ENCODE results near the gene SUPT3H.

The SUPT3H gene

GRCh38 chr6:44976677-44977641 is 400.8 kb downstream of the SUPT3H start:
- DNase-seq, result no peak

GRCh38 chr6:44974511-44974910 is 403.2 kb downstream of the SUPT3H start:
- no peak for DNase-seq

DNA sequence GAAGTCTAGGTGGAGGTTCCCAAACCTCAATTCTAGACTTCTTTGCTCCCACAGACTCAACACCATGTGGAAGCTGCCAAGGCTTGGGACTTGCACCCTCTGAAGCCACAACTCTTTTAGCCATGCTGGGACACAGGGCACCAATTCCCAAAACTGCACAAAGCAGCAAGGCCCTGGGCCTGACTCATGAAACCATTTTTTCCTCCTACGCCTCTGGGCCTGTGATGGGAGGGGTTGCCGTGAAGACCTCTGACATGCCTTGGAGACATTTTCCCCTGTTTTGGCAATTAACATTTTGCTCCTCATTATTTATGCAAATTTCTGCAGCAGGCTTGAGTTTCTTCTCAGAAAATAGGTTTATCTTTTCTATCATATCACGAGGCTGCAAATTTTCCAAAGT is 405.0 kb downstream of the SUPT3H start:
- DNase-seq, result no peak

DNA sequence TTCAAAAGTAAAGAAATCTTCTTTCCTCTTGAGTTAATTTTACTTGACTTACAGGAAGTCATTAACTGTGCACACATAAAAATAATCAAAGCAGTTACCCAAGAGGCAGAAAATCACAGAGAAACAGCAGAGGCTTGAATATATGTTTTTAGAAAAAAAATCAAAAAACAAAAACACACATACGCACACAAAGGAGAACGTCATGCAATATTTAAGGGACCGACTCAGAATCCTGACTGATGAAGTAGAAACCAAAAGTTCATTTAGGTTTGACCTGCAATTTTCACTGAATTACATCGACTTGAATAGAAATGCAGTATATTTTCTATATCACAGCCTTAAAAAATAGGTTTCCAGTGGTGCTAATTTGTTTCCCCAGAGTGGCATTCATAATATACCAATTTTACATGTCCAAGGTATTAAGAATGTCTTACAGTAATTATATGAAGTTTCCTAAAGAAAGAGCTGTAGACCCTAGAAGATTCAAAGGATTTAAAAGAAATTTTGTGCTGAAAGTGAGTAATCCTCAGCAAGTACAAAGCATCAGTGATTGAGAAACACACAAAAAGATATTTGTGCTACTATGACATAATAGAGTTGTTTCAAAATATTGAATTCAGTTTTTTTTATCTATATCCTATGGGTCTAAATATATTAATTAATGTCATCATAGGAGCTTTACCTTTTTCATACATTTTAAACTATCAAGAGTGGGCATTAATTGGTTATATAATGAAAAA is 408.1 kb downstream of the SUPT3H start:
- no peak for DNase-seq

- DNase-seq, result no peak
These were observed 410.3 kb downstream of the SUPT3H start for GRCh38 chr6:44967481-44967880.

GRCh38 chr6:44966449-44967092 is 411.2 kb downstream of the SUPT3H start:
- DNase-seq, result no peak

- DNase-seq, result no peak
These were observed 412.0 kb downstream of the SUPT3H start for GRCh38 chr6:44965708-44966107.

- DNase-seq, result no peak
These were observed 416.8 kb downstream of the SUPT3H start for GRCh38 chr6:44960898-44961297.

GRCh38 chr6:44959651-44960050 is 418.1 kb downstream of the SUPT3H start:
- no peak for DNase-seq

DNA sequence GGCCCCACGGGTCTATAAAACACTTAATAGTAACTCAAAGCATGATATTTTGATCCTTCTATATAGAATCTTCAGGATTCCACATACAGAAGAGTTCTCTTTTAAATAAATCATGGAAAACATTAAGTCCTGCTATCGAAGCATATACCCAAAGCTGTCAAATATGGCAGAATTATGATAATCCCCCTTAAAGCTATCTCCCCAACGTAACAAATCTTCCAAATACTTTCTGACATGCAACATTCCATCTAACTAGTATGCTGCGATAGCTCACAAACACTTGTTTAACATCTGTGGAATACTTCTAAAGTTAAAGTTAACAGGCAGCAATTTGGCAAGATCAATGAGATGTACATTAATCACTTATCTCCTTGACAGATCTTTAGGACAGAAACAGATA is 420.6 kb downstream of the SUPT3H start:
- DNase-seq, result no peak

DNA sequence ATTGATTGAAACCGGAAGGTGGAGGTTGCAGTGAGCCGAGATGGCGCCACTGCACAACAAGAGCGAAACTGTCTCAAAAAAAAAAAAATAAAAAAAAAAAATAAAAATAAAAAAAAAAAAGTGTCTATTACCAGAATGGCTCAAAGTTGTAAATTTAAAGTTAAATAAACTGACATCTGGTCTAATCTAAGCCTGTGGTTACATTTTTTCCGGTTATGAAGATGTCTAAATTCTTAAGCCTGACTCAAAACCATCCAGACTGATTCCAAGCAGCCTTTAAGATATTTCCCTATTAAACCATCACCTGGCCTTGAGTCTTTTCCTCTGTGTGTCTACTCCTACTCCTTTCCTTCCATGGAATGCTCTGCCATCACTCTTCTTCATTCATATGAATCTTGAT is 421.3 kb downstream of the SUPT3H start:
- DNase-seq, result no peak

- DNase-seq, result no peak
These were observed 422.6 kb downstream of the SUPT3H start for GRCh38 chr6:44955145-44955544.

DNA sequence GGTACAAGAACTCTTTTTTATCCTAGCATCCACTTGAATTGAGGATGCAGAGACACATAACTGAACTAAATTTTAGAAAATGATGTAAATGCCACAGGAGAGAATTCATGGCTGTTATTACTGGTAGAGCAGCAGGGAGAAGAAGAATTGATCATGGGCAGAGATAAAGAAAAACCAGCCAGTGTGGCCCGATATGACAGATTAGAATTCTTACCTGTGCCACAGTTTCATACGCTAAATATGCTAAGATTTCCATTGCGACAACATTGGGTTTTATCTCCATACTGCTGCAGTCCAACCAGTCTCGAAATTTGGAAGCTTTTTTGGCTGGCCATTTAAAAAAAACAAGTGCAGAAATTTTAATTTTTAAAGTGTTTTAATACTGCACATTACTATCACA is 423.5 kb downstream of the SUPT3H start:
- no peak for DNase-seq

DNA sequence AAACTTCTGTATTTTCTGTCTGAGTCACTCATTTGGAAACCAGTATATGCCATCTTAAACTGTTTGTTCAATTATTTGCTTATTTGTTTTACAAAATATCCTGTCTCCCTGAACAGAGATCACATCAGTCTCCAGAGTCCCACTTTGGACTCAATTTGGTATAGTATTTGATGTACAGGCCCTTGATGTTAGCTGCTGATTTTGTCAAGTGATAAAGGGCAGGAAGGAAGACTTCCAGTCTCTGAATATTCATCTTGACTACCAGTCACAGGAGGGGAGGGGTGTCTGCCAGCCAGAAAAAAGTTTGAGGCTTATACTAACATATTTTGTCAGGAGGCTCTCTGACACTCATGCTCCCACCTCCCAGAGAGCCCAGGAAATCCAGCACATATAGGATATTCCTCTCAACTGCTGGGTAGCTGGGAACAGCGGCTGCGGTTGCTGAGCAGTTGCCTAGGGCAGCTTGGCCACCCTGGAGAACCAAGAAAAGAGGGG is 426.4 kb downstream of the SUPT3H start:
- no peak for DNase-seq

DNA sequence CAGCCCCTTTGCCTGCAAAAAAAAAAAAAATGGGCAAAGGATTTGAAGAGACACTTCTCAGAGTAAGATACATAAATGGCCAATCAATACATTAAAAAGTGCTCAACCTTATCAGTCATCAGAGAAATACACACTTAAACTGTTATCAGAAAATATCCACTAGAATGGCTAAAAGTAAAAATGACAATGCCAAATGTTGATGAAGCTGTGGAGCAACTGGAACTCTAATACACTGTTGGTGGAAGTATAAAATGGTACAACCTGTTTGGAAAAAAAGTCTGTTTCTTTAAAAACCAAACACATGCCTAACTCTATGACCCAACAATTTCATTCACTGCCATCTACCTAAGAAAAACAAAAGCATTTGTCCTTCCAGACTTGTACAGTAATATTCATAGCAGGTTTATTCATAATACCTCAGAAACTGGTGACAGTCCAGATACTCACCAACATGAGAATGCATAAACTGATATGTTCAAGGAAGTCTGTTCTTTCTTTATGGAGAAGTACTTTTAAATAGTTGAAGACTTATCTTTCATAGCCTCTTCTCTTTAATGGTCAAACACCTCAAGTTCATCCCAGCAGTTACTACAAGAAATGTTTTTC is 428.0 kb downstream of the SUPT3H start:
- DNase-seq, result no peak

- no peak for DNase-seq
These were observed 434.2 kb downstream of the SUPT3H start for GRCh38 chr6:44943541-44943940.

- no peak for DNase-seq
These were observed 434.9 kb downstream of the SUPT3H start for GRCh38 chr6:44942798-44943197.

DNA sequence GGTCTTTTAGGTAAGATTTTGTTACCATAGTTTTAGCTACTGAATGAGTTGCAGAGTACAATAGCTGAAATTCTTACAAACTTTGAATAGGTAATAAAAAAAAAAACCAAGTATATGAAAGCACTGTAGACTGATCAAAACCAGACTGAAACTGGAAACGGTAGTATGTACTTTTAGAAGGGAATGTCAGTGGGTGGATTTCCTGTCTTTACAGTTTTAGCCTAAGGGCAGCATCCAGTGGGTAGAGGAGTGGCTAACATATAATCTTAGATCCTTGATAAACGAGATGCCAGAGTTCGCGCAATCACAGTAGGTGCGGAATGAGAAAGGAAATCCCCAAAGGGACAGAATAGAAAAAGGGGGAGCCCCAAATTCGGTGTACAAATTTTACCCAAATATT is 435.5 kb downstream of the SUPT3H start:
- no peak for DNase-seq

- no peak for DNase-seq
These were observed 437.4 kb downstream of the SUPT3H start for GRCh38 chr6:44940367-44940766.

GRCh38 chr6:44935693-44936300 is 441.9 kb downstream of the SUPT3H start:
- DNase-seq, result no peak

- DNase-seq, result no peak
These were observed 444.6 kb downstream of the SUPT3H start for GRCh38 chr6:44933108-44933507.

GRCh38 chr6:44932651-44933091 is 445.1 kb downstream of the SUPT3H start:
- DNase-seq, result no peak
